Urothelium cell line (cell line): ENCODE measurements around the gene RASGRP4.
"Not testable (repeated sequence)": the region's sequence is repeated elsewhere in the genome, so short reads cannot be mapped to it uniquely, and the experiment has no call there.

Experiments
- DNase-seq: peaks from one replicate; pipeline ENCODE4 v3.0.0; 2011; ENCODE audit warnings: low spot score, mixed read lengths
- FAIRE-seq: peaks from 2 replicates; lab custom pipeline; 2011; peaks lifted over from hg19 to GRCh38; lab: Jason Lieb, UNC

The RASGRP4 gene, protein sequence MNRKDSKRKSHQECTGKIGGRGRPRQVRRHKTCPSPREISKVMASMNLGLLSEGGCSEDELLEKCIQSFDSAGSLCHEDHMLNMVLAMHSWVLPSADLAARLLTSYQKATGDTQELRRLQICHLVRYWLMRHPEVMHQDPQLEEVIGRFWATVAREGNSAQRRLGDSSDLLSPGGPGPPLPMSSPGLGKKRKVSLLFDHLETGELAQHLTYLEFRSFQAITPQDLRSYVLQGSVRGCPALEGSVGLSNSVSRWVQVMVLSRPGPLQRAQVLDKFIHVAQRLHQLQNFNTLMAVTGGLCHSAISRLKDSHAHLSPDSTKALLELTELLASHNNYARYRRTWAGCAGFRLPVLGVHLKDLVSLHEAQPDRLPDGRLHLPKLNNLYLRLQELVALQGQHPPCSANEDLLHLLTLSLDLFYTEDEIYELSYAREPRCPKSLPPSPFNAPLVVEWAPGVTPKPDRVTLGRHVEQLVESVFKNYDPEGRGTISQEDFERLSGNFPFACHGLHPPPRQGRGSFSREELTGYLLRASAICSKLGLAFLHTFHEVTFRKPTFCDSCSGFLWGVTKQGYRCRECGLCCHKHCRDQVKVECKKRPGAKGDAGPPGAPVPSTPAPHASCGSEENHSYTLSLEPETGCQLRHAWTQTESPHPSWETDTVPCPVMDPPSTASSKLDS

DNA sequence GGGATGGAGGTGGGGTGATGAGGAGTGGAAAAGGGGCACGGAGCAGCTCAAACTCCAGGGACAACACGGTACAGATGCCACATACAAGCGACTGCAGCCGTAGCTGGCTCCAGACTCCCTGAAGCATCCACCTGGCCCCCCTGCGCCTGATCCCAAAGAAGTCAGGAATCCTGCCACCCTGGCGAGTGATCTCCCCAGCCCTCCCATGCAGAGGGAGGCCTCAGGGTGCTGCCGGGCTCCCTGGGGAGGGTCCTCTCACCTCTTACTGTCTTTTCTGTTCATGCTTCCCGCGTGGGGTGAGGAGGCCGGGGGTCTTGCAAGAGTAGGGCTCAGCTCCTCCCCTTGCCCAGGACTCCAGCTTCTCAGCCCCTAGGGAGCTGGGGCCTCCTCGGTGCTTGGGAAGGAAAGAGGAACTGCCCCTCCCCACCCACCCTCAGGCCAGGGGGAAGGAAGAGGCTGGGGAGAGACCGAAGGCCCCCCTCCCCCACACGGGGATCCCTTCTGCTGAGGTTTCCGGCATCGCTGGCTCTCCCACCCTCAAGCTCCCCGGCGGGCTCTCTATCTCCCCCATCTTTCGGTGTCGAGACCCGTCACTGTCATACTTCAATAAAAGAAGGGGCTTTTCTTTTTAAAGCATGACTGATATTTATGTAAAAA is at the start of gene RASGRP4:
Gene RASGRP4, minus strand, starts transcription at position 410 of the 657 bp plus-strand sequence. Its CDS starts 128 bp downstream, at position 282.
- no peak for FAIRE-seq
- no peak for DNase-seq

DNA sequence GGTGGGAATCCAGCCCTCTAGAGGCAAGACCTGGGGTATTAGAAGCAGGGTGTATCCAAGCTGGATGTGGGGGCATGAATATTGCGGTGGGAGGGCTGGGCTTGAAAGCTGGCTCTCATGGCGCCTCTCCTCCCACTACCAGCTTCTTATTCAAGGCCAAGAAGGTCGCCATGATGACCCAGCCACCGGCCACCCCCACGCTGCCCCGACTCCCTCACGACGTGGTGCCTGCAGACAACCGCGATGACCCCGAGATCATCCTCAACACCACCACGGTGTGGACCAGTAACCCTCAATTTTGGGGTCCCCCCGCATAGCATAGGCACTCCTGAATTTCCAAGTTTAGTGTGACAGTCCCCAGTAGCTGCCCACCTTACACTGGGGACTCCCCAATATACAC is 49.2 kb upstream of the RASGRP4 start:
- FAIRE-seq, result no peak
- no peak for DNase-seq

DNA sequence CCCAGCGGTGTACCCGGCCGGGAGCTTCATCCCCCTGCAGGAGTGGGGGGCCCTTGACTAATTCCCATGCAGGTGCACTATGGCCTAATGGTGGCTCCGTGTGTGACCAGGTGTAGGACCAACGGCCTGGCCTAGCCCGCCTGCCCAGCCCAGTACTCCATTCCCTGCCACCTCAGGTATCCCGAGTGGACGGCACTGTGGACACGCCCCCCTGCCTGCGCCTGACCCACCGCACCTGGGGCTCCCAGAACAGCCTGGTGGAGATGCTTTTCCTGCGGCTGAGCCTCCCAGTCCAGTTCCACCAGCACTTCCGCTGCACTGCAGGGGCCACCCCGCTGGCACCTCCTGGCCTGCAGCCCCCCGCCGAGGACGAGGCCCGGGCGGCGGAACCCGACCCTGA is 47.2 kb upstream of the RASGRP4 start:
- FAIRE-seq (no peak), DNase-seq (no peak)

DNA sequence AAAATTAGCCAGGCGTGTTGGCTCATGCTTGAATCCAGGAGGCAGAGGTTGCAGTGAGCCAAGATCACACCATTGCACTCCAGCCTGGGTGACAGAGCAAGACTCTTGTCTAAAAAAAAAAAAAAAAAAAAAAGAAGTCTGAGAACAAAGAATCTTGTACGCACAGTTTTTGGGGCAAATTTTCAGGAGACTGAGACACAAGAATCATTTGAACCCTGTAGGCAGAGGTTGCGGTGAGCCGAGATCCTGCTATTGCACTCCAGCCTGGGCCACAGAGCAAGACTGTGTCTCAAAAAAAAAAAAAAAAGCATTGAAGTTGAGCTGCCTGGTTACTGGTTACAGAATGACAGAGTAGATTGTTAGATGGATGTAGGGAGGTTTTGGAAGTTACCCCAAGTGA is 46.7 kb upstream of the RASGRP4 start:
- not testable (repeated sequence) for FAIRE-seq, DNase-seq

DNA sequence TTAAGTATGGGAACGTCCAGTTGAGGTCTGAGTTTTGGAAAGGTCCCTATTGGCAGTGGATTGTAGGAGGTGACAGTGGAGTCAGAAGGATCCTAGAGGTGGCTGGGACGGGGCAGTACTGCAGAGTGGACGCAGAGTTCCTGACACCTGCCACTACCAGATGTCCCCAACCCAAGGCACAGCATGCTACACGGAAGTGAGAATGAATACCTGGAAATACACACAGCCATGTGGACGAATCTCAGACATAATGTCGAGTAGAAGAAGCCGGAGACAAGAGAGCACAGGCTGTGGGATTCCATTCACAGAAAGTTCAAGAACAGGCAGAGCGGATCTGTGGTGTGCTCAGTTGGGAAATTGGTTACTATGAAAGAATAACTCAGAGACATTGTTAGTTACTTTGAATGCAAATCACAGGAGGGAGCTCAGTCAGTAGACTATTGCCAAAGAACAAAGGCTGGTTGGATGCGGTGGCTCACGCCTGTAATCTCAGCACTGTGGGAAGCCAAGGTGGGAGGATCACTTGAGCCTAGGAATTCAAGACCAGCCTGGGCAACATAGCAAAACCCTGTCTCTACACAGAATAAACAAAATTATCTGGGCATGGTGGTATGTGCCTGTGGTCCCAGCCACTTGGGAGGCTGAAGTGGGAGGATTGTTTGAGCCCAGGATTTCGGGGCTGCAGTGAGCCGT is 44.9 kb upstream of the RASGRP4 start:
- FAIRE-seq (no peak), DNase-seq (no peak)

DNA sequence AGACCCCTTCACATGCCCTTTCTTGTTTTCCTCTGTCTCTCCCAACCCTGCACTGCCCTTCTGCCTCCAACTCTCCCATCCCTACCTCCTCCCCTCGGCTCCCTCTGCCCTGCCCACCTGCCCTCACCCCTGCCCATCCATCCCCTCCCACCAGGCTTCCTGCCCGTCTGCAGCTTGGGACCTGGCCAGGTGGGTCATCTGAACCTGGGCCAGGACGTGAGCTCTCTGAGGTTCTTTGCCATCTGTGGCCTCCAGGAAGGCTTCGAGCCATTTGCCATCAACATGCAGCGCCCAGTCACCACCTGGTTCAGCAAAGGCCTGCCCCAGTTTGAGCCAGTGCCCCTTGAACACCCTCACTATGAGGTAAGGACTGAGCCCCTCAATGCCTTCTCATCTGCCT is 43.1 kb upstream of the RASGRP4 start:
- FAIRE-seq (no peak), DNase-seq (no peak)

DNA sequence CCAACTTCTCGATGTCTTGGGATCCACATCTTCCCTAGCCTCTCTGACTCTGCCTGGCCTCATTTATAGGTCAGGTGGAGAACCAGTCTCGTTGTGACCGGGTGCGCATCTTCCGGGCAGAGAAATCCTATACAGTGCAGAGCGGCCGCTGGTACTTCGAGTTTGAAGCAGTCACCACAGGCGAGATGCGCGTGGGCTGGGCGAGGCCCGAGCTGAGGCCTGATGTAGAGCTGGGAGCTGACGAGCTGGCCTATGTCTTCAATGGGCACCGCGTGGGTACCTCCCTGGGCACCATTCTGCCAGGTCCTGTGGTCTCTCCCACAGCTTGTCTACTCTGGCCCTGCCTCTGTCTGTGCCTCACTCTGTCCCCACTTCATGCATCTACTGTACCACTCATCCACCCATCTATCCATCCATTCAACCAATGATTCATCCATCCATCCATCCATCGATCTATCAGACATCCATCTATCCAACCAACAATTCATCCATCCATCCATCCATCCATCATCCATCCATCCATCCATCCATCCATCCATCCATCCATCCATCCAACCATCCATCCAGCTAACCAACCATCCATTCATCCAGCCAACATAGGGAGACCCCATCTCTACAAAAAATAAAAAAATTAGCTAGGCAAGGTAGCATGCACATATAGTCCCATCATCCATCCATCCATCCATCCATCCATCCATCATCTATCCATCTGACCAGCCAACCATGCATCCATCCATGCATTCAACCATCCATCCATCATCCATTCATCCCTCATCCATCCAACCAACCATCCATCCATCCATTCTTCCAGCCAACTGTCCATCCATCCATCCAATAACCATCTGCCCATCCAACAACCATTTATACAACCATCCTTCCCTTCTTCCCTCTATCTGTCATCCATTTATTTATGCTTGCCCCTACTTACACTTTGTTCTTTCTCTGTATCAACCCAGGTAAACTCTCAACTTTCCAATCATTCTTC is 41.8 kb upstream of the RASGRP4 start:
- peak; percentile 83 for FAIRE-seq

DNA sequence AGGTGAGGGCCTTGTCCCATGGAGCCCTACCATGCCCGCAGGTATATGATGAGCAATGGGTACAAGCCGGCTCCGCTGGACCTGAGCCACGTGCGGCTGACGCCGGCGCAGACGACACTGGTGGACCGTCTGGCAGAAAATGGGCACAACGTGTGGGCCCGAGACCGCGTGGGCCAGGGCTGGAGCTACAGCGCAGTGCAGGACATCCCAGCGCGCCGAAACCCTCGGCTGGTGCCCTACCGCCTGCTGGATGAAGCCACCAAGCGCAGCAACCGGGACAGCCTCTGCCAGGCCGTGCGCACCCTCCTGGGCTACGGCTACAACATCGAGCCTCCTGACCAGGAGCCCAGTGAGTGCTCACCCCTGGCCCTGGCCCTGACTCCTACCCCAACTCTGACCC is 40.0 kb upstream of the RASGRP4 start:
- FAIRE-seq (no peak), DNase-seq (no peak)

More for the DNA sequence above, 41.8 kb upstream of the RASGRP4 start:
- no peak for DNase-seq

DNA sequence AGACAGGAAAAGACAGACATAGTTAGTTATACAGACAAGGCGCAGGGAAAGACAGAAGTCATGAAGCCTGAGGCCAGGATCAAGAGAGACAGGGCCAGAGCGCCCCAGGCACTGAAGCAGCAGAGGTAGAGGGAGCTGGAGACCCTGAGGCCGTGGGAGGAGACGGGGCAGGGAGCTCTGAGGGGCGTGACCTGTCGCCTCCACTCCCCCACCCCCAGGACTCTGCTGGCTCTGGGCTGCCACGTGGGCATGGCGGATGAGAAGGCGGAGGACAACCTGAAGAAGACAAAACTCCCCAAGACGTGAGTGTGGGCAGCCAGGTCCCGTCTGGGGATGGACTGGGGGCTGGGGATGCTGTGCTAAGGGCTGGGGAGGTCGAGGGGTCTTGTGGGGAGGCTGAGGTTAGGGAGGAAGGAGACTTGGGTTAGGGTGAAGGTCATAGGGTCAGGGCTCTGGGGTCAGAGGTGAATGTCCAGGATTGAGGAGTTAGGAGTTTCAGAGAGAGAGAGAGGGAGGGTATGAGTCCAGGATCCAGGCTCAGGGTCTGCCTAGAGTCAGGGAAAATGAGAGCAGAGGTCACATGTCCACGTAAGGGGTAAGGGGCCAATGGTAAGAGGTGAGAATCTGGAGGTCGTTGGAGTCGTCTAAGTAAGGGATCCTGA is 38.5 kb upstream of the RASGRP4 start:
- FAIRE-seq (no peak), DNase-seq (no peak)

DNA sequence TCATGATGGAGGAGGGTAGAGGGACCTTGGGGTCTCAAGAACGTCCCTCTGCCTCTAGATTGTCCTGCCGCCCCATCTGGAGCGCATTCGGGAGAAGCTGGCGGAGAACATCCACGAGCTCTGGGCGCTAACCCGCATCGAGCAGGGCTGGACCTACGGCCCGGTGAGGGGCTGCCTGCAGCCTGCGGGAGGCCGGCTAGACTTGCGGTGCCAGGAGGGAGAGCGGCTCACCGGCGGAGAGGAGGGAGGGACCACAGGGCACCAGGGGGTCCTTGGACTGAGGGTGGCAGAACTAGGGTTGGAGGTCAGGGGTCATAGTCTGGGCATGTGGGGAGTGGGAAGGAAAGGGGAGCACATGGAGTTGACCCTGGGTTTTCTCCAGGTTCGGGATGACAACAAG is 37.3 kb upstream of the RASGRP4 start:
- FAIRE-seq, result no peak
- no peak for DNase-seq

DNA sequence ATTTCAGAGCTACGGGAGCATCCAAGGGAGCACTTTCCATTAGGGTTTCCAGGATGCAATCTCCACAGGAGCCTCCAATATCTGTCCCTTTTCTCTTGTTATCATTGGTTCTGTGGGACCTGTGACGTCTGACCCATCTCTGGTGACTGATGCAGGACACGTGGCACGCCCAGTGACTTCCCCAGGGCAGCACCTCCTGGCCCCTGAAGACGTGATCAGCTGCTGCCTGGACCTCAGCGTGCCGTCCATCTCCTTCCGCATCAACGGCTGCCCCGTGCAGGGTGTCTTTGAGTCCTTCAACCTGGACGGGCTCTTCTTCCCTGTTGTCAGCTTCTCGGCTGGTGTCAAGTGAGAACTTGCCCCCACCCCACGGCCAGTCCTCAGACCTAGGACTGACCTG is 33.0 kb upstream of the RASGRP4 start:
- FAIRE-seq, result no peak

DNA sequence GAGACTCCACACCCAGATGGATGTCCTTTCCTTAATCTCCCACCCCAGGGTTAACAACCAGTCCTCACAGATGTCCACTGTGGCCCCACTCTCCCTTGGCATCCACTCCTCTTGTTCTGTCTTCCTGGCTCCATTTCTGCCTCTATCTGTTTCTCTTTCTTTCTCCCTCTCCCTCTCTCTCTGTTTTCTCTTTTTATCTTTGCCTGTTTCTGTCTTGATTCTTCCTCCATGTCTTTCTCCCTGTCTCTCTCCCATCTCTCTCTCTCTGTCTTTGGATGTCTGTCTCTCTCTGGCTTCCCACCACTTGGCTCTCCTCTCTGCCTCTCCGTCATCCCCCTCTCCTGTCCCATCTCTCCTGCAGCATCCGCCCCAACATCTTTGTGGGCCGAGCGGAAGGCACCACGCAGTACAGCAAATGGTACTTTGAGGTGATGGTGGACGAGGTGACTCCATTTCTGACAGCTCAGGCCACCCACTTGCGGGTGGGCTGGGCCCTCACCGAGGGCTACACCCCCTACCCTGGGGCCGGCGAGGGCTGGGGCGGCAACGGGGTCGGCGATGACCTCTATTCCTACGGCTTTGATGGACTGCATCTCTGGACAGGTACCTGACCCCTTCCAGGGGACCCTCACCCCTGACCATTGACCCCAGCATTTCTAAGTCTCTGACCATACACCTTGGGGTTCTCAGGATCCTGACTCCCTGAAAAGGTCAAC is 31.8 kb upstream of the RASGRP4 start:
- DNase-seq (no peak), FAIRE-seq (no peak)

More for the DNA sequence above, 33.0 kb upstream of the RASGRP4 start:
- no peak for DNase-seq

DNA sequence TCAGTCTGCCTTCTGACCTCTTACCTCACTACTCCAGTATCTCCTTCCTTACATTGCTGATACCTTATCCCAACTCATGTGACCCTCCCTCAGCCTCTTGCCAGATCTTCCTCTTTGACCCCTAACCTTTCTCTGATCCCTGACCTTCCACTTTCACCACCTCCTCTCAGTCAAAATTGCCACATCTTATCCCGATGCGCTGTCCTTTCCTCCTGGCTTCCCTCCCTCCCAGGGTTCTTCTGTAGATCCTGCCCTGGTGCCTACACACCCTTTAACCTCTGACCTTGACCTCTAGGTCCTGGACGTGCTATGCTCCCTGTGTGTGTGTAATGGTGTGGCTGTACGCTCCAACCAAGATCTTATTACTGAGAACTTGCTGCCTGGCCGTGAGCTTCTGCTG is 31.2 kb upstream of the RASGRP4 start:
- DNase-seq, result no peak
- no peak for FAIRE-seq

DNA sequence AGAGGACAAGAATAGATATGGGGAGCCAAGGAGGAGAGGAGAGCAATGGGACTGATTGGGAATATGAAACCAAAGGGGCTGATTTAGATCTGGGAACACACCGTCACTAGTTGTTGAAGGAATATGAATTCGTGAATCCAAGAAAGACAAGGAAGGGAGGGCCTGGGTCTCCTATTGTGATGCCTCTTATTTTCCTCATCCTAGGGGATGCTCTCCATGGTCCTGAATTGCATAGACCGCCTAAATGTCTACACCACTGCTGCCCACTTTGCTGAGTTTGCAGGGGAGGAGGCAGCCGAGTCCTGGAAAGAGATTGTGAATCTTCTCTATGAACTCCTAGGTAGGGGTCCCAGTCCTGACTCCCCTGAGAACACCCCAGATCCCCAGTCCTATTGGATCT is 29.0 kb upstream of the RASGRP4 start:
- no peak for FAIRE-seq
- DNase-seq, result peak; percentile 58

DNA sequence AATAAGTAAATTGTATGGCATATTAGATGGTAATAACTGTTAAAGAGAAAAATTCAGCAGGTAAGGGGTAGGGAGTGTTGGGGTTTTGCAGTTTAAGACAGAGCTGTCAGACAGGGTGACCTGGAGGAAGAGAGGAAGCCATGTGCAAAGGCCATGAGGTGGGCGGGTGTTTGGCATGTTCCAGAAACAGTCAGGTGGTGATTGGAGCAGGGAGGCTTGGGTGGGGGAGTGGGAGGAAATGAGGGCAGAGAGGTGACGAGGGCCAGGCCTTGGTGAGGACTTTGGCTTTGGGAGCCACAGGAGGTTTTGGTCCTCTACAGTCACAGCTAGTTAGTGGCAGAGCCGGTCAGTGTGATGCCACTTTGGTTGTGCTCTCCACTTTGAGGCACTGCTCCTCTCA is 27.6 kb upstream of the RASGRP4 start:
- DNase-seq (no peak), FAIRE-seq (no peak)

DNA sequence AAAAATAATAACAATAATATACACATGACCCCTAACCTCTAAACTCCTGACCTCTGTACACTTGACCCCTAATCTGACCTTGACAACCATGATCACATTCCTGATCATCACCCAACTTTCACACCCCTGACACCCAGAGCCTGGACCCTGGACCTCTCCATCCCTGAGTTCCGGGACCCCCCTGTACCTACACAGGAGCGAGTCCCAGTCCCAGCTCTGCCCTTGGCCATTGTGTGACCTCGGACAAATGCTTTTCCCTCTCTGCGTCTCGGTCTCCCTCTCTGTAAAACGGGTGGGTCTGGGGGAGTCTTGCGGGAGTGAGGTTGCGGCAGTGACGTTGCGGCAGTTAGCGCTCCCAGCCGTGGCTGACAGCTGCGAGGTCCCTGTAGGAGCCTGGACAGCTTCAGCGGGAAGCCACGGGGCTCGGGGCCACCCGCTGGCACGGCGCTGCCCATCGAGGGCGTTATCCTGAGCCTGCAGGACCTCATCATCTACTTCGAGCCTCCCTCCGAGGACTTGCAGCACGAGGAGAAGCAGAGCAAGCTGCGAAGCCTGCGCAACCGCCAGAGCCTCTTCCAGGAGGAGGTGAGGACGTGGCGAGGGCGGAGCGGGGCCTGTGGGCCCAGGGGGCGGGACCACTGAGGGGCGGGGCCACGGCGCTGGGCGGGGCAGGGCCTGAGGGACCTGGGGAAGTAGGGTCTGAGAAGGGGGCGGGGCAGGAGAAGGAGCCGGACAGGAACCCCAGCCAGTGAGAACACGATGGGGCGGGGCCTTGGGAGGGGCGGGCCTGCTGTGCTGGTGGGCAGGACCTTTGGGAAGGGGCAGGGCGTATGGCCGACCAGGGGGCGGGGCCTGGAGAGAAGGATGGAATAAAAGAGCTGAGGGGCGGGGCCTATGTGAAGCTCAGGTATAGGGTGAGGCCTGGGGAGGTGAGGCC is 26.7 kb upstream of the RASGRP4 start:
- no peak for DNase-seq
- no peak for FAIRE-seq

DNA sequence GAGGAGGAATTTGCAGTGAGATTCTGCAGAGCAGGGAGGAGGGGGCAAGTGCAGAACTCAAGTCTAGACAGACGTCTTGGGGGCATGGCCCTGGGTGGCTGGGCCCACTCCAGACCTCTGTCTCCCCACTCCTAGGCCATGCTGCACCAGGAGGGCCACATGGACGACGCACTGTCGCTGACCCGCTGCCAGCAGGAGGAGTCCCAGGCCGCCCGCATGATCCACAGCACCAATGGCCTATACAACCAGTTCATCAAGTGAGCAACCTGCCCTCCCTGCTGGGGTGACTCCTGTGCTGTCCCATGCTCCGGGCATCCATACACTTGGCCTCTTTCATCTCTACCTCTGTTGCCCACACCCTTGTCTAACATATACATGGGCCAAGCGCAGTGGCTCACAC is 25.6 kb upstream of the RASGRP4 start:
- FAIRE-seq (no peak), DNase-seq (no peak)

DNA sequence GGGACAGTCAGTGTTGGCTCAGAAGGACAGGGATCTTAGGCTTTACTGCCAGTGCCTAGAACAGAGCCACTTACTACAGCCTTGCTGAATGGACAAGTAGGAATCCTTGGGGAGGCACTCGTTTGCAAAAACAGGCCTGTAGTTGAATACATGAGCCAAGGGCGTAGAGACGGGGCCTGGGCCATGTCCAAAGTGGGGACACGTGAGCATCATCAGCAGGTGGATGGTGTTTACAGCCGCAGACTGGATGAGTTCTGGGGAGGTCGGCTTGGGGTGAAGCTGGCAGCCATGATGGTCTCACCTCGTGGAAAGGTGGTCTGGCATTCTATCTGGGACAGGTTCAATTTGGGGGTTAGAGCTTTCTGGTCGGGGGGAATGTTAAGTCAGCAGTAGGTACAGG is 25.0 kb upstream of the RASGRP4 start:
- DNase-seq (no peak), FAIRE-seq (no peak)
